WI38 (cell line): ENCODE results near the gene PROB1.
A peak's percentile ranks its signal among the peaks of the same experiment; 100 is the strongest.
"Not testable (repeated sequence)": the region's sequence is repeated elsewhere in the genome, so short reads cannot be mapped to it uniquely, and the experiment has no call there.

Source experiments
- H3K4me3 ChIP-seq: 2 replicates; pipeline ENCODE4 v1.5.1; 2011; ENCODE audit warnings: low read depth, mild to moderate bottlenecking, control low read depth, low read length
- CTCF ChIP-seq: IDR thresholded peaks from 2 replicates; pipeline ENCODE4 v1.5.1; 2012; ENCODE audit warnings: low read depth, mild to moderate bottlenecking, control low read depth, low read length

Gene PROB1

DNA sequence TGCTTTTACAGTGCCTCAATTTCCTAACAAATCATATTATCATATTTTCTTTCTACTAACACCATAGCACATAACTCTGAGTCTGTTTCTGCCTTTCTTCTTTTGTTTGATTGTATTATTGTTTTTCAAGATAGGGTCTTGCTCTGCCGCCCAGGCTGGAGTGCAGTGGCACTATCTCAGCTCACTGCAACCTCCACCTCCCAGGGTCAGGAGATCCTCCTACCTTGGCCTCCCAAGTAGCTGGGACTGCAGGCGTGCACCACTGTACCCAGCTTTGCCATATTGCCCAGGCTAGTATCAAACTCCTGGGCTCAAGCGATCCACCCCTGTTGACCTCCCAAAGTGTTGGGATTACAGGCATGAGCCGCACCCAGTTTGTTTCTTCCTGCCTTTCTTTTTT lies 34.5 kb downstream of the PROB1 start:
- TF ChIP-seq CTCF = no peak
- no peak overlapping the region for H3K4me3 ChIP-seq

GRCh38 chr5:139358064-139358463 lies 36.8 kb downstream of the PROB1 start:
- H3K4me3 ChIP-seq = no peak overlapping the region
- TF ChIP-seq CTCF = no peak

- not testable (repeated sequence) for H3K4me3 ChIP-seq
Observed at GRCh38 chr5:139355900-139356299, 39.0 kb downstream of the PROB1 start.

DNA sequence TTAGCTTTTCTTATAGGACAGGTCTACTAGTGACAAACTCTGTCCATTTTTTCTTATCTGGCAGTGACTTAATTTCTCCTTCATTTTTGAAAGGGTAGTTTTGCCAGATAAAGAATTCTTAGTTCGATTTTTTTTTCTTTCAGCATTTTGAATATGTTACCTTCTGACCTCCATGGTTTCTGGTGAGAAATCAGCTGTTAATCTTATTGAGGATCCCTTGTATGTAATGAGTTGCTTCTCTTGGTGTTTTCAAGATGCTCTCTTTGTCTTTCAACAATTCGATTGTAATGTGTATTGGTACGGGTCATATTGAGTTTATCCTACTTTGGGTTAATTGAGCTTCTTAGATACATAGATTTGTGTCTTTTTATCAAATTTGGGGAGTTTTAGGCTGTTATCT lies 40.7 kb downstream of the PROB1 start:
- no peak overlapping the region for H3K4me3 ChIP-seq
- no peak for TF ChIP-seq CTCF

- H3K4me3 ChIP-seq = not testable (repeated sequence)
Observed at GRCh38 chr5:139347863-139348262, 47.0 kb downstream of the PROB1 start.

- H3K4me3 ChIP-seq = not testable (repeated sequence)
Observed at GRCh38 chr5:139345442-139345841, 49.5 kb downstream of the PROB1 start.

GRCh38 chr5:139344177-139344576 lies 50.7 kb downstream of the PROB1 start:
- no peak overlapping the region for H3K4me3 ChIP-seq

GRCh38 chr5:139343476-139343875 lies 51.4 kb downstream of the PROB1 start:
- no peak for TF ChIP-seq CTCF
- peak overlapping the region; percentile 99 for H3K4me3 ChIP-seq

More at GRCh38 chr5:139344177-139344576, 50.7 kb downstream of the PROB1 start:
- TF ChIP-seq CTCF = no peak

DNA sequence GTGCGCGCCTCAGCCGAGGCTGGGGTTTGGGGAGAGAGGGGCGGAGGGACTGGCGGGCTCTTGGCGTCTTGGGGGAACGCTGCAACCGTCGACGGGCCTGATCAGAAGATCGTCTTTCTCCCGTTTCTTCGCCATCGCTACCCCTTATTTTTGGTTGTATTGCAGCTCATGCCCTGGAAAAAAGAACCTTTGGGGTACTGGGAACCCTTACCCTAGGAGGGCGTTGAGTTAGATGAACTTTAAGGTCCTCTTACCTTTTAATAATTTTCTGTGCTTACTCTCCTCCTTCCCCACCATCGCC lies 52.5 kb downstream of the PROB1 start:
- no peak for TF ChIP-seq CTCF
- H3K4me3 ChIP-seq = peak overlapping the region; percentile 99
